Stimulated activated CD4-positive, alpha-beta T cell treated with anti-CD3 and anti-CD28 coated beads, Interleukin-4, amount 100 ng/mL, for 4 hours (primary cell): ENCODE measurements around the gene LEF1.

ENCODE experiments used
- DNase-seq, 2 experiments: peaks; one replicate each; pipeline ENCODE4 v3.0.0-alpha.2; 2020

LEF1 gene

GRCh38 chr4:108173599-108174057 is 4.9 kb upstream of the LEF1 start:
- DNase-seq, result no peak

DNA sequence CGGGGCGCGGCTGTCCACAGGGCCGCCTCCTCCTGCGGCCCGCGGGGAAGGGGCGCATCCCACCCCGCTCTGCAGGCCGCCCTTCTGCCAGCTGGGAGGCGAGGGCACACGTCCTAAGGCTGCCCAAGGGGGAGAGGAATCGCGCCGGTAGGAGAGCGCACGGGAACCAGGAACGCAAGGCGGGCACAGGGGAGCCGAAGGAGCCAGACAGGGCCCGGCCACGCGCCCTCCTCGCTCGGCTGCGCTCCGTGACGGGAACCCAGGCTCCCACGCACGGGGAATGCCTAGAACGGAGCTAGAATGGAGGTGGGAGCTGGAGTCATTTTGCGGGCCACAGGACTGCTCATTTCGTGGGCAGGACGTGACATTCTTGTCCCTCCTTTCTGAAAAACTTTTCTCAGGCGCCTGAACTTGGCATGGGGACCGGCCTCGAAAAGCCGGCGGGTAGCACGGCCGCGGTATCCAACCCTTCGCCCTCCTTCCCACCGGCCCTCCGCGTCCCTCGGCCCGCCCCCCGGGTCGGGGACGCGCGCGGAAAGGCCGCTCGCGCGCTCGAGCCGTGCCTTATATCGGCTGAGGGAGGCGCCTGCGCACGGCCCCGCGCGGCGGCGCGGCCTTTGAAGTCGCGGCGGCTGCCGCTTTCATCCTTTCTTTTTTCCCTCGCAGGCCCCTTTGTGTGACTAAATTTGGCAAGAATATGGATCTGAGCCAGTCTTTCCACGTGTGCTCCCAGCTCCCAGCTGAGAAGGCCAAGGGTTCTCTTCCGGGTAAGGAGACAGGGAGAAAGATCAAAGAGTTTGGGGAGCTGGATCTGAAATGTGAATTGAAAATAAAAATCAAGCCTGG is 4.2 kb upstream of the LEF1 start:
- peak; percentile 75 to 78 for DNase-seq

DNA sequence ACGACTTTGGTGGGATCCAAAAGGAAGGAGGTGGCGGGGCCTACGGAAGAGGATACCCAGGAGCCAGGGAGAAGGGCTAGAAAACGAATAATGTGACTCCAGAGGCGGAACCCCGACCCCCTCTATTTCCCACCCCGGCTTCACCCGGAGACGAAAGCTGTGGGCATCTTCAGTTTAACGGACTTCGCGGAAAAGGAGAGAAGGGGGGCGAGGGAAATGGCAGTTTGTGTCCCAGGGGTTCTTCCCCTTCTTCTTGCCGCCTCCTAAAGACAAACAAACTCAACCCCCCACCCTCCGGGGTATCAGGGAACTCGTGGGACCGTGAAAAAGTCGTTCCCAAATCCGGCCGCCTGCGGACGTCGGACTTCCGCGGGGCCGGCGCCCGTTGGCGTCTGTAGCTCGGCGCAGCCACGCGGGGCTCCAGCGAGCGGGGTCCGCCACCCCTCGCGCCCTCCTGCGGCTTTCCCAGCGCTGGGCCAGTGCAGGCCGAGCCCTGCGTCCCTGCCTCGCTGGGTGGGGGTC is 3.6 kb upstream of the LEF1 start:
- DNase-seq, result peak; percentile 24 to 37

DNA sequence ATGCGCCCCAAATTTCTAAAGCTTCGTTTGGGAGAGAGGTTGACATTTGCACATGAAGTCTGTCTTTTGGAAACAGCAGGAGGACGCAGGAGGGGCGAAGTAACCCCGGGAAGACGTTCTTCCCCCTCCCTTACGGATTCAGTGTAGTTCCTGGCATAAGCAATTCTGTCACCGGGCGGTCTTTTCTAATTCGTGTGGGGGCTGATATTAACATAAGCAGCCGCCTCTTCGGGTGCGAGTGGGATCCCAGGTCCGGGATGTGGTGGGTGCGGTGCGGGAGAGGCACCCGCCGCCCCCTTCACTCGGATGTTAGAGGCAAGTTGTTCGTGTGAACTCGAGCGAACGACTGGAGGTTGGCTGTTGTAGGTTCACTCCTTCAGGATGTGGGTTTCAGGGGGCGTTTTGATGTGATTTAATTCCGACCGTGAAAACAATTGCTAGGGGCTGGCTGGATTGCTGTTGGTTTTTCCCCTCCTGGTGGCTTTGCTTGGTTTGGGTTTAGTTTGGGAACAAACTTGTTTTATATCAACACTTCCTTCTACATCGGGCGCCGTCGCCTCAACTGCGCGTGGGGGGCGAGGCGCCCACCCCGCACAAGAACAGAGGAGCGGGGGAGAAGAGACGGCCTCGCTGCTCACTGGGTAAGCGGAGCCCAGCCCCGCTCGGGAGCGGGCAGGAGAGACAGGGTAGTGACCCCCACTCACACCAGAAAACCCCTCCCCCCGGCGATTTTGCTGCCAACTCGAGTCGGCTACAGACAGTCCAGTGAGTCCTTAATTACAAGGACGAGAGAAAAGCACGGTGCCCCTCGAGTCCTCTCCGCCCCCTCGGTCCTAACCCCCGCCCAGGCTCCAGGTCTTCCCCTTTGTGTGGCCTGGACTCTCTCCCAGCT is 2.9 kb upstream of the LEF1 start:
- peak; percentile 47 to 72 for DNase-seq

DNA sequence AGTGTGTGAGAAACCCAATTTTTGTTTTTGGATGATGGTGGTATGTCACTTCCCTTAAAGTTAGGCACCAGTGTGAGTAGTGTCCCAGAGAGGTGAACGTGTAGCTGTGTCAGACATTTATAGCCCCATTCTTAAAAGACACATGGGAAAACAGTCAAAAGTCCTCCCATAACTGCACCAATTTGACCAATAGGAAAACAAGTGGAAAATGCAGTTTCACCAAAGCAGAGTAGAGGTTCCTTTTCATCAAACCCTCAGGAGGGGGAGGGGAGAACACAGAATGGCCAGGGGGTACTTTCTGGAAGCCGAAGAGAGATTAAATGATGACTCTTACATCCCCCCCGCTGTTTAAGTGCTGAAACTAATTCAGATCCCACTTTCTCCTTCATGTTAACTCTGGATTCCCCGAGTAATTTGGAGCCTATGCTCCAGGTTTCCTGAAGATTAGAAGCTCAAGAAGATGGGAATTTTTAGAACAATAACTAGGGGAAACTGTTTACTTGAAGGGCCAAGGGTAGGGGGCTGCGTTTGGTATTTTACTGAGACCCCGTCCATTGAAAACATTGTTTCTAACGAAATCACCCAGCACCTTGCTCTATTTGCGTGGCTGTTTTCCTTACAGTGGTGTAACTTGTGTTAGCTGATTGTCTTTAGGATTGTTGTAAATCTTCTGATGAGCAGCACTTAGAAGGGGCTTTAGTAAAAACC is 2.1 kb upstream of the LEF1 start:
- no peak for DNase-seq

GRCh38 chr4:108169664-108170063 is 932 bp upstream of the LEF1 start:
- DNase-seq, result no peak

DNA sequence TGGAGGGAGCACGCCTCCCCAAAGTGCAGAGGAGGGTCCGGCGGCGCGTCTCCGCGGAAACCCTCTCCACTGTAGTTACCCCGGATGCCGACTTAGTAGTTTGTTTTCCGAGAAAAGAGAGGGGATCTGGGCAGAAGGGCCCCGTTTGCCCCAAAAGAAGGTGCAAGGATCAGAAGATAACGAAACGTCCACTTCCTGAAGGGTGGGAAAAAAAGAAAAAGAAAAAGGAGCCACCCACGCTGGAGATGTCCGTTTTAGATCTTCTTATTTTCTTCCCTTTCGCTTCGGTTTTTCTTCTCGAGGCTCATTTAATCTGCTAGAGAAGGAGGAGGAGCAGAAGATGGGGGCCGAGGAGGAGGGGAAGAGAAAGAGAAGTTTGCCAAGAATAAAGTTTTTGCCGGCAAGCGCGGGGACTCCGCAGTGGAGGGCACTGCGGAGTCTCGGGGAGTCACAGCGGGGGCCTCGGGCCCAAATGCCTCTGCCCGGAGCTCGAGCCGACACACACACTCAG is 517 bp downstream of the LEF1 start:
- no peak for DNase-seq

DNA sequence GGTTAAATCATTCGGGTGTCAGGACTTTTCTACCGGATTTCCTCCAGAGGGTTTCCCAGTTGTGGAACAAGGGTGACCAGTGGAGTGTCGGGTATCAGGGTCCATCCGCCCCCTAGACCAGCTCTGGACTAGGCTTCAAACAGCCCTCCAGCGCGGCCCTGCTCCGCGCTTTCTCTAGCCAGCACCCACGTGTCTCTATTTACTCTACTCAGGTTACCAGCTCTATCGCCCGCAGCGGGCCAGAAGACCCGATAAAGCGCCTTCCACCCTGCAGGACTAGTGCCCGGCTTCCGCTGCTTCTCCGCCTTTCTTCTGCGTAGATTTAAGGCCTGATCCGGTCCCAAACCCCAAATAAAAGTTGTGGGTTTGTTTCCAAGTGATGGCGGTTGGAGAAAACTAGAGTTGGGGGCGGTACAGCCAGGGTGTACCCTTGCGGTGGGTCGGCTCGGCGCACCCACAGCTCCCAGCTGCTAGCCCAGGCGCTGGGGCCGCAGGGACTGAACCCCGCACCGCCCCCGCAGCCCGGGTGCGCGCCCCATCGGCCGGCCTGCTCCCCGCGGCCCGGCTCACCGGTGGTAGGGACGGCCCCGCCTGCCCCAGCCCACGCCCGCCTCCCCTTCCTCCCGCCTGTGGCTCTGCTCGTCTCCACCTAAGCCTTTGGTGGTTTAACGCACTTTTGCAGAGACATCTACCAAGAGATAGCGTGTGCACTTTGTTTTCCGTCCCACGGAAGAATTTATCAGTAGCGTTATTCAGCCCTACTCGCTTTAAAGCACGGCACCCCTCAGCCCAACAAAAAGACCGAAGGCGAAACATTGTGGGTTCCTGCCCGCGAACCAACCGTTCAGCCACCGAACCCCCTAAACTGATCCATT is 2.1 kb downstream of the LEF1 start:
- DNase-seq, result peak; percentile 72 to 77

GRCh38 chr4:108166038-108166437 is 2.7 kb downstream of the LEF1 start:
- peak; percentile 32 to 44 for DNase-seq

- DNase-seq, result no peak
Measured at GRCh38 chr4:108165586-108165985, 3.1 kb downstream of the LEF1 start.

DNA sequence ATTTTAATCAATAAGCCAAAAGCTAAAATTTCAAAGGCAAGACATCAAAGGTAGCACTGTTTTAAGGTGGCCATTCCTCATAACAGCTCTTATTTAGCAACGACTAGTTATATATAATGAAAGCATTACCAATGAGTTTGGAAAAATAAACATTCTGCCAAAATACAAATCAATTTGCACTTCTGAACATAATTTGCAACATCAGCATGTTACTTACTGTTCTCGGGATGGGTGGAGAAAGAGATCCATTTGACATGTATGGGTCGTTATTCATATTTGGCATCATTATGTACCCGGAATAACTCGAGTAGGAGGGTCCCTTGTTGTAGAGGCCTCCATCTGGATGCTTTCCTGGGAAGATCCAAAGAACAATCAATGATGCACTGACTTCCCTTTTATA is 5.4 kb downstream of the LEF1 start:
- no peak for DNase-seq

DNA sequence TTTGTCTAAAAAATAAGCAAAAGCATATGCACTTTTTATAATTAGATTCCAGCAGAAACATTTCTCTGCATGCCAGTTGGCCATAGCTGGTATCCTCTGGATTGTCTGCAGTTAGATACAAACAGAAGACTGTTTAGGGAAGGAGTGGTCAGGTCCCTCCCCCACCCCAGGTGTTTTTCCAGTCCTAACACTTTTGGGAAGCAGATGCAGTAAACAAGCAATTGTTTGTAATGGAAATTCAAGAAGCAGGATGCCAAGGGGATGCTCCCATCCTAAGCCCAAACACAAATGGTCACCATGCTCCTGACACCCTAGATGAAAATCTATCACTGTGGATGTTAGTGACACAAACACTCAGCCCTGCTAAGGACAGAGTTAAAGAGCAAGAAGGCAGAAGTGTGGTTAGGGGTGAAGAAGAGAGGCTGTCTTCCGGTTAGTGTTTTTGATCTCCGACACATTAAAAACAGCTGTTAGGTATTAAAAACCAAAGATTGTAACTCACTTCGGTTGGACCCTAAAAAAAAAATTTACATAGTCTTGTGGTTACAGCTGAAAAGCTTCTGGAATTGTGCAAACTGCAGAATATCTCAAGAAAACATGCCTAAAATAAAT is 7.9 kb downstream of the LEF1 start:
- DNase-seq, result no peak

- no peak for DNase-seq
Measured at GRCh38 chr4:108159845-108160244, 8.9 kb downstream of the LEF1 start.

- DNase-seq, result no peak
Measured at GRCh38 chr4:108157655-108158054, 11.1 kb downstream of the LEF1 start.

- no peak for DNase-seq
Measured at GRCh38 chr4:108156391-108156790, 12.3 kb downstream of the LEF1 start.

GRCh38 chr4:108155373-108155772 is 13.4 kb downstream of the LEF1 start:
- peak in 1 of 2 experiments; percentile 44 for DNase-seq

- no peak for DNase-seq
Measured at GRCh38 chr4:108152980-108153379, 15.8 kb downstream of the LEF1 start.

- no peak for DNase-seq
Measured at GRCh38 chr4:108149588-108150380, 18.9 kb downstream of the LEF1 start.

DNA sequence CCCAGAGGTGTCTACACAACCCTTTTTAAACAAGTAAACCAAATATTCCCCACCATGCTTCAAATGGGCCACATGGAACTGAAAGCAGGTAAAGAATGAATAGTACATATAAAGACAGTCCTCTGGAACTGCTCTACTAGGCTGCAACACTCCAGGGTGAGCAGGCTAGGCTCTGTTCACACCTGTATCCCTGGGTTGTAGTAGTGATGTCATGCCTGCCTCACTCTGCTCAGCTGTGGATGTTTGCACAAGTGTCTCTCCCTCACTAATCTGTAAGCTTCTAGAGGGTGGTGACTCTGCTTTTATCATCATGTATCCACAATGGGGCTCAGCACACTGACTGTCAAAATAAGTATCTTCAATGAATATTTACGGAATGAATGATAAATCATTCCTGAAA is 20.4 kb downstream of the LEF1 start:
- peak in 1 of 2 experiments; percentile 41 for DNase-seq

GRCh38 chr4:108146819-108147218 is 21.9 kb downstream of the LEF1 start:
- no peak for DNase-seq
